Loucy (cell line): ENCODE measurements around the gene EMC1.

ENCODE experiments used
- CTCF ChIP-seq: fragments of 200-600 bp; sonication (generic); conservative IDR thresholded peaks from 2 replicates; pipeline ENCODE4 v1.5.1; 2014; ENCODE audit warnings: mild to moderate bottlenecking, antibody characterized with exemption, low read length
- EZH2phosphoT487 ChIP-seq: fragments of 200-600 bp; IDR thresholded peaks from 2 replicates; pipeline ENCODE4 v1.6.1; 2018; ENCODE audit warnings: antibody characterized with exemption, mild to moderate bottlenecking, moderate library complexity, borderline replicate concordance

- TF ChIP-seq CTCF (no peak), EZH2phosphoT487 (no peak)
Measured at GRCh38 chr1:19210772-19211549, 40.4 kb downstream of the EMC1 start.
